Peyer's patch (tissue), 4 donors: Measurements from ENCODE around the gene IDH3G.

ENCODE experiments used
- CTCF ChIP-seq, 6 experiments: fragments of 450-650 bp in 4 of 6; fragments of 200-600 bp in 2 of 6; sonication (generic) in 1 of 6; IDR thresholded peaks; one replicate each; pipeline ENCODE4 v1.5.1; 2017 to 2019; ENCODE audit warnings: antibody characterized with exemption in 6 of 6, mild to moderate bottlenecking in 3 of 6, moderate library complexity in 1 of 6
- POLR2A ChIP-seq, 2 donors: fragments of 450-650 bp; IDR thresholded peaks; one replicate each; pipeline ENCODE4 v1.5.1; 2017; ENCODE audit warnings: antibody characterized with exemption in 2 of 2, mild to moderate bottlenecking in 2 of 2, moderate library complexity in 2 of 2

- TF ChIP-seq CTCF (IDR thresholded peaks at IDR 0.05), result no peak
- TF ChIP-seq POLR2A (IDR thresholded peaks at IDR 0.05), result no peak
Measured at GRCh38 chrX:153770601-153771414, 23.4 kb downstream of the IDH3G start.
